Islet precursor cell (in vitro differentiated cells): ENCODE data around the gene FBXL7.

Experiments
- DNase-seq: peaks from one replicate; pipeline ENCODE4 v3.0.0-alpha.2; 2018

FBXL7 gene

DNA sequence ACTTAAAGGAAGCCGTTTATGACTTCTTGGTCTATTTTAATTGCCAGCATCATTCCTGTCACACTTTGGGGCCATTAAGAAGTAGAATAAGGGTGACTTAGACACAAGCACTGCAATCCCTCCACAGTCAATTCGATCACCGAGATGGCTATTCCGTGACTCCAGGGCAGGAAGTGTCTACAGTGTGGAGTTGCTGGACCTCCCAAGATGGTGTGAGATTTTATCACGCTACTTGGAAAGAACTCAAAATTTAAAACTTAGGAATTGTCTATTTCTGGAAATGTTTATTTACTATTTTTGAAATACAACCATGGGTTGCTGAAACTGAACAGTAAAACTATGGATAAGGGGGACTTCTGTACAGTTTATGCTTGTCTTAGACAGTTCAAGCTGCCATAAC is 6.2 kb downstream of the FBXL7 start:
- DNase-seq: no peak

- no peak for DNase-seq
Measured at GRCh38 chr5:15506897-15507296, 6.9 kb downstream of the FBXL7 start.

DNA sequence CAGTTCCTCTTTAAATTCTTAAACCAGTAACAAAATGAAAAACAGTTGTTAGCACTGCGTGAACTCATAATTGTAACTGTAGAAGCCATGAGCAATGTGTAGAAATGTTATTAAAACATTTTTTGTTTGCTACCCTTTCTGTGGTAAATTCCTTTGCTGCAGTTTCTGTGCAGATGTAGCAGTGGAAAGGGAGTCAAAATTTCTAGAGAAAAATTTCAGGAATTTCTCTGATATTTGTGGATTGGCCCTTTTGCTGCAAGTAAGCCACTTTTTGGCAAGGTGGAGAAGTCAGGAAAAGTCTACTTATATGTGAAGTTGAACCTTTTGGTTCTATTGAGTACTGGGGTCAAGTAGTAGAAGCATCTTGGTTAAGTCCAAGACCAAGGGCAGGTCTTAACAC is 10.1 kb downstream of the FBXL7 start:
- no peak for DNase-seq

DNA sequence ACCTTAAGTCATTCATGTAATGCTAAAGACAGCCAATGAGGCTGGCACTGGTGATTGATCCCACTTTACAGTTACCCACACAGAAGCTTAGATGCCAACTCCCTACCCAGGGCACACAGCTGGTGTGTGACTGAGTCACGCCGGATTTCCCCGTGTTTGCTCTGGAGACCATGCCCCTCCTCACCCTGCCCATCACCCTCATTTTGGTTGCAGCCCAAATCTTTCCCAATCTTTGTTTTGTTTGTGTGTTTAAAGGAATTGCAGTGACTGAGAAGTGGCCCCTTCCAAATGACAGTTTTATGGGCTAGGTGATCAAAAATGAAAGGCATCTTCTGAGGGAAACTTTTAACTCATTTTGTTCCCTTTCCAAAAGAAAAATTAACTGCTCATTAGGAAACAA is 10.9 kb downstream of the FBXL7 start:
- DNase-seq: no peak

DNA sequence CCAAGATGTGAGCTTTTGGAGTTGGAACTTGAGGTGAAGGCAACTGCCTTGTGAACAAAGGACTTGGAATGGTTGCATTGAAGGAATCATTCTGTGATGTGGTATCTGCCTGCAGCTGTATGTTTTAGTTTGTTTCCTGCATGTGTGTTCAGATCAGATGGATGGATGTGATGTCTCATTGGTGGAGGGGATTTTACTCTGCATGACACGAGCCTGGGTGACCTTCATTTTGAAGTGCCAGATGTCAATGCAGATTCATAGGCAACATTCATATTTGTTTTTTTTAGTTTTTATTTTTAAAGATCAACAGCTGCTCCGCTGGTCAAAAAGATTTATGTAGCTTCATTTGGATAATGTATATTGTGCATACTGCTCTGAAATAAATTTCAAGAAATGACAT is 13.5 kb downstream of the FBXL7 start:
- no peak for DNase-seq

GRCh38 chr5:15513911-15514310 is 13.9 kb downstream of the FBXL7 start:
- DNase-seq: no peak

DNA sequence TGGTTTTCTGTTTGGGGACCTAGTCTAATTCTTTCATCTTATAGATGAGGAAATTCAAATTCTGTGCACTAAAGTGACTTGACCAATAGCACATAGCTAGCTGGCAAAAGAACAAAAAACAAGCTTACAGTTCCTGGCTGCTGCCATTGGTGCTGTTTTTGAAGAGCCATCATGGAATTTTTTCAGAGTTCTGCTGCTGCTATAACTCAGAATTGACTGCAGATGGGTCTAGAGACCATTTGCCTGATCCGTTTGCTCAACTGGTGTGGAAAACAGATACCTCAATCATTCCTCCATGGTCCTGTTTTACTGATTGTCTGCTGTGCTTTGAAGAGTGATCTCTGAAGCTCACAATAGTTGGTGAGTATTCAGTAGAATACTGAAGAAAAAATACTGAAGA is 15.2 kb downstream of the FBXL7 start:
- DNase-seq: no peak

GRCh38 chr5:15516486-15516885 is 16.5 kb downstream of the FBXL7 start:
- no peak for DNase-seq

DNA sequence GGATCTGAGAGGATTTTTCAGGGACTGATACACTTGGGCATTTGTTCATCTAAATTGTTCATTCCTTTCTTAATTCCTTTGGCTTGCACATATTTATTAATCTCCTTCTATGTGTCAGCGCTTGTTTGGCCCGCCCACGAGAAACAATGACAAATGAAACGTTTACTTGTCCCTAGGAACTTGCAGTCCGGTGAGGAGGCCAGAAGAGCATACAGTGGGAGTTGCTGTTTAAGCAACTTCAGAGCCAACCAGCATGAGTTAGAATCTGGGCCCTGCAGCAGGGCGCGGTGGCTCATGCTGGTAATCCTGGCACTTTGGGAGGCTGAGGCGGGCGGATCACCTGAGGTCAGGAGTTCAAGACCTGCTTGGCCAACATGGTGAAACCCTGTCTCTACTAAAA is 18.8 kb downstream of the FBXL7 start:
- DNase-seq: no peak

GRCh38 chr5:15520856-15521255 is 20.9 kb downstream of the FBXL7 start:
- DNase-seq: no peak

GRCh38 chr5:15521381-15522186 is 21.6 kb downstream of the FBXL7 start:
- DNase-seq: no peak

- no peak for DNase-seq
Measured at GRCh38 chr5:15522187-15522520, 22.2 kb downstream of the FBXL7 start.

- no peak for DNase-seq
Measured at GRCh38 chr5:15524712-15525111, 24.7 kb downstream of the FBXL7 start.

DNA sequence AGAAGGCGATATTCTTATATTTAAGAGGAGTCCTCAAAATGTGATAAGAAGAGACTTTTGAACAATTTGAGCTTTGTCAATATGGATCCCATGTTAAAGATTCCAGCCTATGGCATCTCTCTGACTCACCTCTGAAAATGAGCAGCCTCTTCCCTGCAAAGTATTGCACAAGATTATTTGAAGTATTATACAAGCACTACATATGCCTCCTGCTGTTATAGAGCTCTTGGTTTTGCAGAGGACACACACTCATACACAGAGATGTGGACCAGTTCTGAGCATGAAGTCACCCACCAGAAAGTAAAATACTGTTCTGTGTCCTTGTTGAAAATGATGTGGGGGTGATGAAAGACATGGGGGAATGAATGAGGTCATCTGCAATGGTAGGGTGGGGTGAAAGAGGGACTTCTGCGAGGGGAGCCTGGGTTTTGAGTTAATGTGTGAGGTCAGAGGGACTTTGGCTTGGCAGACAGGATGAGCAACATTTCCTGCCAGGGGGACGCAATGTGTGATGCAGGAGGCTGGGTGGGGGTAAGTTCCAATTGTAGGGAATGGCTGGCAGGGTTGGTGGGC is 25.8 kb downstream of the FBXL7 start:
- DNase-seq: no peak

DNA sequence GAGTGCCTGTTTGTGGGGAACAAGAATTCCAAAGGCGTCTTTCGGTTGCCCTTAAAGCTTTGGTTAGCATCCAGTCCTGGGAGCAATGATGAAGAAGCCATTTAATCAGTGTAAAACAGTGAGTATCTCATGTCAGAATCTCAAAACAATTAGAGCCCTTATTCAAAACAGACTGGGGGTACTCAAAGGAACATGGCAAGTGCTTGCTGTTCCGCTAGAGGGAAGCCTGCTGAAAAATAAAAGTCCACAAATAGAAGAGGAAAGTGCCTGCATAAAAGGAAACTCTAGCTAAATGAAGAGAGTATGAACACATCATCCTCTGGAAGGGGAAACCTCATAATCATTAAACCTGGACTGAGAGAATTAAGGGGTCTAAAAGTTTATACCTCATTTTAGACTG is 26.4 kb downstream of the FBXL7 start:
- no peak for DNase-seq

DNA sequence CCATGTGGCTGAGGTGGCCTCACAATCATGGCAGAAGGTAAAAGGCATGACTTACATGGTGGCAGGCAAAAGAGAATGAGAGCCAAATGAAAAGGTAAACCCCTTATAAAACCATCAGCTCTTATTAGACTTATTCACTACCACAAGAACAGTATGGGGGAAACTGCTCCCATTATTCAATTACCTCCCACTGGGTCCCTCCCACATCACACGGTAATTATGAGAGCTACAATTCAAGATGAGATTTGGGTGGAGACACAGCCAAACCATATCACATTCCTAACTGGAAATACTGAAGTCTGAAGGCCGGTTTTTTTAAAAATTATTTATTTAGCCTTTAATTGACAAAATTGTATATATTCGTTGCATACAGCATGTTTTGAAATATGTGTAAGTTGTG is 28.5 kb downstream of the FBXL7 start:
- DNase-seq: no peak

DNA sequence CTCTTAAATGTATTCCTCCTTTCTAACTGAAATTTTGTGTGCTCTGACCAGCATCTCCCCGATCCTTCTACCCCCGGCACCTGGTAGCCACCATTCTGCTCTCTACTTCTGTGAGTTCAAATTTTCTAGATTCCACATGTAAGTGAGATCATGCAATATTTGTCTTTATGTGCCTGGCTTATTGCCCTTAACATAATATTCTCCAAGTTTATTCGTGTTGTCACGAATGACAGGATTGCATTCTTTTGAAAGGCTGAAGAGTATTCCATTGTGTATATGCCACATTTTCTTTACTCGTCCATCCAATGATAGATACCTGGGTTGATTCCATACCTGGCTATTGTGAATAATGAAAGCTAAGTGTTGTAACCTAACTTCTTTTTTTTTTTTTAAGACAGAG is 29.0 kb downstream of the FBXL7 start:
- DNase-seq: no peak

DNA sequence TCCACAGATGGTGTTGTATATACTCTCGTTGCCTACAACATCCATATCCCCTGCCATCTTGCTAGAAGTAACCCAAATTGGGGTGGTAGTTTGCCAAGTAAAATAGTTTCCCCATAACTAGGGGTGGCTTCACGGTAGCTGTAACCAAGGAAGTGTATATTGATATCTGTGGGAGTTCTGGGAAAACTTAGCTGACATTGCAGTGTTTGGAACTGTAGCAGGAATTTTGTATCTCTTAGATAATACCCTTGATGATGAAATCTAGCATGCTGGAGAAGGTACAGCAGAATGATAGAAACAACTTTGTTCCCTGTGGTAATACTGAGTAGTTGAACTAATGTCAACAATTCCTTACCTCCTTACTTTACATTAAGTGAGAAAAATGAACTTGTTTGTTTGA is 29.8 kb downstream of the FBXL7 start:
- DNase-seq: no peak

GRCh38 chr5:15533129-15533893 is 33.3 kb downstream of the FBXL7 start:
- DNase-seq: no peak

GRCh38 chr5:15535938-15536337 is 36.0 kb downstream of the FBXL7 start:
- no peak for DNase-seq

DNA sequence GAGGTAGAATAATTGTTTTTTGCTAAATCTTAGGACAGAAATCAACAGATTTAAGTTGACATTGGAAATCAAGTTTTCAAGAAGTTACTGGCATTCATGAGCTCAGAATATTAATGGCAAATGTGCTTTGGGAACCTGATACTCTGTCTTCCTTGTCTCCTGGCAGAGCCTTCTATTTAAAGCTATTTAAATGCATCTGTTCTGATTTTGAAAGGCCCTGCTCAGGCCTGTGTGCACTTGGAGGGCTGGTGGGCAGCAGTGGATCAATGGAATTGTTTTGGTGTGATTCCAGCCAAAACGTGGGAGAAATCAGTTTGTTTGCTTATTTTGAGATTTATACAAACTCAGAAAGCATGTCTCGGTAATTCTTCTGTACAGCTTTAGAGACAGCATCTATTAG is 38.5 kb downstream of the FBXL7 start:
- DNase-seq: no peak

DNA sequence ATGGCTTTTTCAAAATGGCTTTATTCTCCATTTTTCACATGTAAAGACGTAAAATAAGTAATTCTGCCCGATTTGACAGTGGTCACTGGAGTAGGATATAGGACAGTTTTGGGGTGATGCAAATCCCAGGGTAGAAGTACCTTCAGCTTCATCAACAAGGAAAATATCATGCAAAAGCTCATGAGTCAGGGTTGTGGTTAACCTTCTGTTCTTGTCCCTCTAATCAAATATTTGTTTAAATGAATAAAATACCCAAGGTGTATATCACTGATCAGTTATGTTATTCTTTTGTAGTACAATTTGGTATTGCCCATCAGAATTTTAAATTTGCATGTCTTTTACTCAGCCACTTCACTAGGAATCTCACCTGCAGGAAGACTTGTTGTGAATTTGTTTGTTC is 40.0 kb downstream of the FBXL7 start:
- DNase-seq: no peak

DNA sequence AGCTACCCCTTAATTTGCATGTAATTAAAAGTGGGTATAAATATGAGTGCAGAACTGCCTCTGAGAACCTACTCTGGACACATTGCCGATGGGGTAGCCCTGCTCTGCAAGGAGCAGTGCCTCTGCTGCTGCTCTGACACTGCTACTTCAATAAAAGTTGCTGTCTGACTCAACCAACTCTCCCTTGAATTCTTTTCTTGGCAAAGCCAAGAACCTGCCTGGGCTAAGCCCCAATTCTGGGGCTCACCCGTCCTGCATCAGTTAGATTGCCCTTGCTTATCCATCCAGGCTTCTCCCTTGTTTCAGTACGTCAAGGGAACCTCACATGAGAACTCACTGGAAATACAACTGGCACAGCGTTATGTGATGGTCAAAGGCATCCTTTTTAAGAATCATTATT is 44.1 kb downstream of the FBXL7 start:
- DNase-seq: no peak

GRCh38 chr5:15545082-15545481 is 45.1 kb downstream of the FBXL7 start:
- no peak for DNase-seq
